ENCODE measurements around the gene UBASH3B. TPM values are rescaled to one million over a fixed set of nuclear protein-coding genes. Genes with fewer than 3 reads are reported as not detected.

The UBASH3B gene
- total and polyA plus RNA-seq, 2 of the 13 experiments (the other 11 are each of a cell fraction or from before 2014, with no cell fraction given) = 4.4 to 7.6 TPM

DNA sequence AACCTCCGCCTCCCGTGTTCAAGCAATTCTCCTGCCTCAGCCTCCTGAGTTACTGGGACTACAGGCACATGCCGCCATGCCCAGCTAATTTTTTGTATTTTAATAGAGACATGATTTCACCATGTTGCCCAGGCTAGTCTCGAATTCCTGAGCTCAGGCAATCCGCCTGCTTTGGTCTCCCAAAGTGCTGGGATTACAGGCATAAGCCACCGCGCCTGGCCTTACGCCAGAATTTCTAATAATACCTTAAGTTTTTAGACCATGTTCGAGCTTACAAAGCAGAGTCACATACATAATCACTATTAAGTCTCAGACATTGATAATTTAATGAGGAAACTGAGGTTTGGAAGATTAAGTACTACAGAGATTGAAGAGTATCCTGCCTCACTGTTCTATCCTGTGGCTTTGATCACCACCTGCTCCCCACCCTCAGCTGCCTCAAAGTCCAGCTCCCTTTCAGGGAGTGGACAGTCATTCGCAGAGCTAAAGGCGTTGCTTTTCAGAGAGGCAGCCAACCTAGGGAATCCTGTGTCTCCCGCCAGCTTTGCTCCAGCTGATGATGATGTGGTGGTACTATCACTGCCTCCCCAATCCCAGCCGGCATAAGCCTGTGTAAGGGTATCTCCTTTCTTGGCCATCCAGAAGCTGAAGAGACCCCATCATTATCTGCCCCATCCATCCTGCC lies 7.7 kb downstream of the UBASH3B start:
- no peak overlapping the region for H3K4me3 ChIP-seq (replicated peaks in 1 of 3; ENCODE audit: insufficient read depth in 1 of 3, low read depth in 2 of 3, low read length in 3 of 3)
- ATAC-seq (no peak), DNase-seq (ENCODE audit: low spot score) (no peak), FAIRE-seq (no peak)
- WGBS (ENCODE audit: low lambda C conversion rate) = 90% methylated on average over 13 of the region's 13 CpGs
- no peak overlapping the region for H3K27ac ChIP-seq (ENCODE audit: extremely low read length, insufficient read depth, low read length)
- BruUV-seq (replicated peaks) = no TSS peak
- no peaks in the 10 kb centered on the region for H3K9me3 ChIP-seq (ENCODE audit: low read length)
- no peaks in the 10 kb centered on the region for H3K27me3 ChIP-seq (ENCODE audit: control insufficient read depth in 1 of 2, insufficient read depth in 2 of 2, low read length in 2 of 2)
- peaks cover 20% of the 10 kb centered on the region; the same call in 1 of the 2 replicates for H3K4me1 ChIP-seq (ENCODE audit: insufficient read depth, low read length)
- ChIA-PET POLR2A (no interaction called here), CTCF (ENCODE audit: low intra/inter-chr PET ratio, low total read pairs) (no interaction called here)
- H3K4me2 ChIP-seq (ENCODE audit: low read depth, low read length) = no peak overlapping the region
- intact Hi-C loops (cut with micrococcal nuclease; ENCODE audit: unreplicated experiment) (no loop called here), in situ Hi-C loops (cut with HindIII; ENCODE audit: extremely low pct_ligation_motif_present, low pct_unique_long_range_greater_than_20kb) (no loop called here)
- H2AFZ ChIP-seq (ENCODE audit: low read length) = no peak overlapping the region
- H4K20me1 ChIP-seq (ENCODE audit: insufficient read depth, low read length) = no peaks in the 10 kb centered on the region
- no peaks in the 10 kb centered on the region for H3K36me3 ChIP-seq (replicated peaks in 1 of 2; ENCODE audit: control insufficient read depth in 1 of 2, insufficient read depth in 2 of 2, low read length in 2 of 2)
- H3K9ac ChIP-seq (ENCODE audit: insufficient read depth, low read depth, low read length) = no peak overlapping the region
- TF ChIP-seq JUN (CRISPR knock-in tag; IDR thresholded peaks at IDR 0.05) = no peak
- no peak for TF ChIP-seq ZNF282 (IDR thresholded peaks at IDR 0.05; ENCODE audit: partially characterized antibody)
- no peak for TF ChIP-seq ZKSCAN8 (CRISPR knock-in tag; IDR thresholded peaks at IDR 0.05; ENCODE audit: borderline replicate concordance)
- TF ChIP-seq NKX3-1 (CRISPR knock-in tag; IDR thresholded peaks at IDR 0.05) = no peak
- TF ChIP-seq CSRNP1 (CRISPR knock-in tag; IDR thresholded peaks at IDR 0.05) = no peak
- no peak for TF ChIP-seq KDM5A (IDR thresholded peaks at IDR 0.05; ENCODE audit: borderline replicate concordance, low read length)
- no peak for TF ChIP-seq ONECUT2 (CRISPR knock-in tag; IDR thresholded peaks at IDR 0.05)
- no peak for TF ChIP-seq ZFAT (CRISPR knock-in tag; conservative IDR thresholded peaks at IDR 0.05)
- TF ChIP-seq MTF2 (CRISPR knock-in tag; IDR thresholded peaks at IDR 0.05; ENCODE audit: borderline replicate concordance) = no peak
- no peak for TF ChIP-seq TOPORS (CRISPR knock-in tag; IDR thresholded peaks at IDR 0.05)
- no peak for TF ChIP-seq FOXC1 (CRISPR knock-in tag; IDR thresholded peaks at IDR 0.05; ENCODE audit: borderline replicate concordance)
- TF ChIP-seq NPAS2 (CRISPR knock-in tag; IDR thresholded peaks at IDR 0.05; ENCODE audit: borderline replicate concordance) = no peak
- TF ChIP-seq ZNF354B (CRISPR knock-in tag; IDR thresholded peaks at IDR 0.05) = no peak
- peaks cover 7% of the 10 kb centered on the region for H3K79me2 ChIP-seq (ENCODE audit: insufficient read depth, low read length)

Measured in HepG2 (cell line).